GM12865 (cell line): Measurements from ENCODE around the gene SPATA19.

Source experiments
- DNase-seq: peaks from one replicate; pipeline ENCODE4 v3.0.0; 2010; ENCODE audit warnings: low read depth
- H3K4me3 ChIP-seq: 2 replicates; pipeline ENCODE4 v1.5.1; 2011; ENCODE audit warnings: mild to moderate bottlenecking, low read depth, low read length, control low read depth
- CTCF ChIP-seq: IDR thresholded peaks from 2 replicates; pipeline ENCODE4 v1.5.1; 2011; ENCODE audit warnings: low read length, control low read depth, low read depth, inconsistent platforms; ENCODE audit not compliant: insufficient read depth; ENCODE audit errors: missing control alignments

SPATA19 gene

GRCh38 chr11:133809569-133810491 is 35.5 kb downstream of the SPATA19 start:
- TF ChIP-seq CTCF, result no peak
- no peak overlapping the region for H3K4me3 ChIP-seq
- no peak for DNase-seq

GRCh38 chr11:133808393-133809140 is 36.7 kb downstream of the SPATA19 start:
- no peak overlapping the region for H3K4me3 ChIP-seq
- TF ChIP-seq CTCF, result no peak
- no peak for DNase-seq

- no peak overlapping the region for H3K4me3 ChIP-seq
- TF ChIP-seq CTCF, result no peak
- DNase-seq, result no peak
These were observed 42.3 kb downstream of the SPATA19 start for GRCh38 chr11:133803026-133803425.

GRCh38 chr11:133801356-133801755 is 44.0 kb downstream of the SPATA19 start:
- no peak for TF ChIP-seq CTCF
- H3K4me3 ChIP-seq, result no peak overlapping the region
- no peak for DNase-seq

GRCh38 chr11:133800666-133801065 is 44.6 kb downstream of the SPATA19 start:
- no peak for DNase-seq
- no peak for TF ChIP-seq CTCF
- no peak overlapping the region for H3K4me3 ChIP-seq

GRCh38 chr11:133797554-133797953 is 47.8 kb downstream of the SPATA19 start:
- DNase-seq, result no peak
- no peak overlapping the region for H3K4me3 ChIP-seq
- TF ChIP-seq CTCF, result no peak
